ENCODE results near the gene KDELR3. TPM values are rescaled to one million over a fixed set of nuclear protein-coding genes. Genes with fewer than 3 reads are reported as not detected.

Gene KDELR3
- polyA plus RNA-seq, 1 experiment: 150 TPM

- H3K27me3 ChIP-seq (ENCODE audit: control insufficient read depth, insufficient read depth, low read length): peaks cover 21% of the 10 kb centered on the region
- H3K36me3 ChIP-seq (ENCODE audit: control insufficient read depth, insufficient read depth, low read length): no peaks in the 10 kb centered on the region
- DNase-seq (ENCODE audit: low read depth): no peak
- TF ChIP-seq CTCF (IDR thresholded peaks at IDR 0.05; ENCODE audit: insufficient read depth, low read depth, low read length): no peak
- POLR2A ChIA-PET: no interaction called here
- no peak overlapping the region for H3K4me3 ChIP-seq (ENCODE audit: low read depth, low read length)
- CTCF ChIA-PET: no interaction called here
Observed at GRCh38 chr22:38443628-38444521, 24.0 kb upstream of the KDELR3 start.

- Histone ChIP-seq H3K4me3 (ENCODE audit: low read depth, low read length) (no peak overlapping the region), H3K36me3 (ENCODE audit: control insufficient read depth, insufficient read depth, low read length) (no peaks in the 10 kb centered on the region), H3K27me3 (ENCODE audit: control insufficient read depth, insufficient read depth, low read length) (peaks cover 25% of the 10 kb centered on the region)
- DNase-seq (ENCODE audit: low read depth): no peak
- no peak for TF ChIP-seq CTCF (IDR thresholded peaks at IDR 0.05; ENCODE audit: insufficient read depth, low read depth, low read length)
- CTCF ChIA-PET: no interaction called here
- POLR2A ChIA-PET: no interaction called here
Observed at GRCh38 chr22:38444783-38445182, 23.1 kb upstream of the KDELR3 start.

- no peaks in the 10 kb centered on the region for H3K36me3 ChIP-seq (ENCODE audit: control insufficient read depth, insufficient read depth, low read length)
- no peak for TF ChIP-seq CTCF (IDR thresholded peaks at IDR 0.05; ENCODE audit: insufficient read depth, low read depth, low read length)
- ChIA-PET POLR2A (no interaction called here), CTCF (interaction anchor here (0.7 to 1.0 kb wide), 2 partner anchors 9 to 11 kb away, joined by 3 read pairs; no protein-coding TSS in a partner anchor)
- H3K4me3 ChIP-seq (ENCODE audit: low read depth, low read length): no peak overlapping the region
- DNase-seq (ENCODE audit: low read depth): no peak
- peaks cover 33% of the 10 kb centered on the region for H3K27me3 ChIP-seq (ENCODE audit: control insufficient read depth, insufficient read depth, low read length)
Observed at GRCh38 chr22:38446018-38446601, 21.8 kb upstream of the KDELR3 start.

- ChIA-PET CTCF (no interaction called here), POLR2A (no interaction called here)
- no peak for DNase-seq (ENCODE audit: low read depth)
- Histone ChIP-seq H3K4me3 (ENCODE audit: low read depth, low read length) (no peak overlapping the region), H3K36me3 (ENCODE audit: control insufficient read depth, insufficient read depth, low read length) (no peaks in the 10 kb centered on the region), H3K27me3 (ENCODE audit: control insufficient read depth, insufficient read depth, low read length) (peaks cover 55% of the 10 kb centered on the region)
- no peak for TF ChIP-seq CTCF (IDR thresholded peaks at IDR 0.05; ENCODE audit: insufficient read depth, low read depth, low read length)
Observed at GRCh38 chr22:38448945-38449745, 18.8 kb upstream of the KDELR3 start.

- DNase-seq (ENCODE audit: low read depth): no peak
Observed at GRCh38 chr22:38449776-38450175, 18.1 kb upstream of the KDELR3 start.

More at GRCh38 chr22:38449776-38450175, 18.1 kb upstream of the KDELR3 start:
- ChIA-PET POLR2A (no interaction called here), CTCF (no interaction called here)
- H3K4me3 ChIP-seq (ENCODE audit: low read depth, low read length): no peak overlapping the region
- H3K27me3 ChIP-seq (ENCODE audit: control insufficient read depth, insufficient read depth, low read length): peaks cover 53% of the 10 kb centered on the region
- TF ChIP-seq CTCF (IDR thresholded peaks at IDR 0.05; ENCODE audit: insufficient read depth, low read depth, low read length): no peak
- no peaks in the 10 kb centered on the region for H3K36me3 ChIP-seq (ENCODE audit: control insufficient read depth, insufficient read depth, low read length)

All from BJ (cell line).